H1 (cell line): ENCODE results near the gene RPS6KL1. TPM values are rescaled to one million over a fixed set of nuclear protein-coding genes. Genes with fewer than 3 reads are reported as not detected.
A peak's percentile ranks its signal among the peaks of the same experiment; 100 is the strongest.

Experiments used
- CTCF ChIA-PET: fragments of 300-600 bp; sonication (Branson Sonifier 250); formaldehyde crosslinking; loops from one replicate; lab custom pipeline; 2021; ENCODE audit not compliant: partially characterized antibody; lab: Charles Lee
- POLR2A ChIA-PET: fragments of 300-600 bp; sonication (Branson Sonifier 250); formaldehyde crosslinking; loops from one replicate; lab custom pipeline; 2021; ENCODE audit warnings: inconsistent platforms; ENCODE audit not compliant: partially characterized antibody; lab: Charles Lee
- DNase-seq, 2 experiments: peaks; one replicate each; pipeline versions ENCODE4 v3.0.0 to v3.0.0-alpha.2; 2010 to 2022; ENCODE audit warnings: low spot score in 2 of 2, low read depth in 1 of 2, mixed read lengths in 1 of 2
- FAIRE-seq: peaks from 2 replicates; lab custom pipeline; 2011; peaks lifted over from hg19 to GRCh38; lab: Jason Lieb, UNC
- H2AFZ ChIP-seq: 2 replicates; pipeline ENCODE4 v1.8.1; 2012; ENCODE audit warnings: low read length, inconsistent platforms
- H2AK5ac ChIP-seq: 2 replicates; pipeline ENCODE4 v1.6.1; 2013; ENCODE audit warnings: low read depth, low read length
- H2BK120ac ChIP-seq: replicated peaks from 2 replicates; pipeline ENCODE3; 2013; ENCODE audit warnings: low read depth, low read length, inconsistent platforms
- H2BK12ac ChIP-seq: 2 replicates; pipeline ENCODE4 v1.6.1; 2013; ENCODE audit warnings: low read depth, low read length
- H2BK15ac ChIP-seq: 2 replicates; pipeline ENCODE4 v1.6.1; 2013; ENCODE audit warnings: low read length
- H2BK20ac ChIP-seq: 2 replicates; pipeline ENCODE4 v1.6.1; 2013; ENCODE audit warnings: low read length
- H2BK5ac ChIP-seq: 2 replicates; pipeline ENCODE4 v1.6.1; 2013; ENCODE audit warnings: low read depth, low read length
- H3K14ac ChIP-seq: 2 replicates; pipeline ENCODE4 v1.6.1; 2013; ENCODE audit warnings: inconsistent platforms; ENCODE audit not compliant: insufficient read length
- H3K18ac ChIP-seq: 2 replicates; pipeline ENCODE4 v1.6.1; 2013; ENCODE audit warnings: low read length; ENCODE audit errors: extremely low read depth
- H3K23ac ChIP-seq: 2 replicates; pipeline ENCODE4 v1.6.1; 2013; ENCODE audit warnings: inconsistent platforms; ENCODE audit not compliant: insufficient read length
- H3K23me2 ChIP-seq: 2 replicates; pipeline ENCODE4 v1.6.1; 2013; ENCODE audit warnings: low read depth, low read length
- H3K27ac ChIP-seq: 2 replicates; pipeline ENCODE4 v1.6.1; 2011; ENCODE audit warnings: low read depth, low read length, inconsistent platforms
- H3K27me3 ChIP-seq, 4 experiments: replicated peaks in 1 of 4; 1 replicate in 1 of 4; 2 replicates in 3 of 4; pipeline versions ENCODE4 v1.6.1 to v1.8.1; 2011 to 2013; ENCODE audit warnings: low read length in 3 of 4, mild to moderate bottlenecking in 3 of 4, inconsistent platforms in 2 of 4, mixed read lengths in 2 of 4, moderate library complexity in 1 of 4; ENCODE audit not compliant: control insufficient read depth in 3 of 4, insufficient read depth in 3 of 4; ENCODE audit errors: extremely low read depth in 1 of 4
- H3K36me3 ChIP-seq, 4 experiments: 2 replicates each; pipeline versions ENCODE4 v1.6.1 to v1.8.1; 2011 to 2013; ENCODE audit warnings: mild to moderate bottlenecking in 4 of 4, low read length in 3 of 4, moderate library complexity in 2 of 4, control low read depth in 1 of 4, inconsistent platforms in 1 of 4; ENCODE audit not compliant: insufficient read depth in 4 of 4, control insufficient read depth in 2 of 4
- H3K4ac ChIP-seq: replicated peaks from 2 replicates; pipeline ENCODE3; 2013; ENCODE audit warnings: low read length, low read depth, mixed read lengths, inconsistent platforms; ENCODE audit not compliant: insufficient read length
- H3K4me1 ChIP-seq, 4 experiments: replicated peaks in 1 of 4; 1 replicate in 1 of 4; 2 replicates in 3 of 4; pipeline versions ENCODE4 v1.6.1 to v1.8.1; 2011 to 2013; ENCODE audit warnings: low read length in 3 of 4, inconsistent platforms in 2 of 4, mixed read lengths in 1 of 4; ENCODE audit not compliant: insufficient read depth in 4 of 4, control insufficient read depth in 3 of 4
- H3K4me2 ChIP-seq, 2 experiments: 2 replicates each; pipeline versions ENCODE4 v1.6.1 to v1.8.1; 2011 to 2013; ENCODE audit warnings: low read depth in 2 of 2, low read length in 2 of 2, control low read depth in 1 of 2, inconsistent platforms in 1 of 2, mild to moderate bottlenecking in 1 of 2; ENCODE audit not compliant: insufficient read depth in 1 of 2
- H3K4me3 ChIP-seq, 4 experiments: fragments of 200-600, 300-600 bp in 1 of 4; sonication (generic), shearing (Covaris generic), sonication (Bioruptor Twin) in 1 of 4; 2 replicates each; pipeline versions ENCODE4 v1.5.1 to v1.8.1; 2011 to 2016; ENCODE audit warnings: low read length in 4 of 4, low read depth in 3 of 4, control low read depth in 2 of 4, inconsistent platforms in 2 of 4, mild to moderate bottlenecking in 2 of 4, mixed read lengths in 1 of 4, moderate library complexity in 1 of 4; ENCODE audit not compliant: insufficient read depth in 2 of 4; ENCODE audit errors: extremely low read depth in 1 of 4
- H3K56ac ChIP-seq: replicated peaks from 2 replicates; pipeline ENCODE3; 2013; ENCODE audit warnings: low read depth, mild to moderate bottlenecking, mixed read lengths, low read length, inconsistent platforms; ENCODE audit not compliant: insufficient read length
- H3K79me1 ChIP-seq: 2 replicates; pipeline ENCODE4 v1.6.1; 2013; ENCODE audit warnings: low read depth, low read length, control low read depth
- H3K79me2 ChIP-seq, 2 experiments: 2 replicates each; pipeline versions ENCODE4 v1.6.1 to v1.8.1; 2012 to 2013; ENCODE audit warnings: low read length in 2 of 2, mild to moderate bottlenecking in 2 of 2, inconsistent platforms in 1 of 2; ENCODE audit not compliant: insufficient read depth in 2 of 2, control insufficient read depth in 1 of 2
- H3K9ac ChIP-seq, 4 experiments: replicated peaks in 1 of 4; 1 replicate in 1 of 4; 2 replicates in 3 of 4; pipeline versions ENCODE4 v1.6.1 to v1.8.1; 2011 to 2013; ENCODE audit warnings: low read depth in 3 of 4, low read length in 3 of 4, control low read depth in 2 of 4, mild to moderate bottlenecking in 2 of 4, moderate library complexity in 2 of 4, inconsistent platforms in 1 of 4; ENCODE audit errors: extremely low read depth in 1 of 4
- H3K9me3 ChIP-seq, 2 experiments: 2 replicates each; pipeline versions ENCODE4 v1.6.1 to v1.8.1; 2012 to 2013; ENCODE audit warnings: mild to moderate bottlenecking in 2 of 2, moderate library complexity in 2 of 2, control low read depth in 1 of 2, inconsistent platforms in 1 of 2, low read depth in 1 of 2, low read length in 1 of 2, mixed read lengths in 1 of 2; ENCODE audit not compliant: insufficient read depth in 2 of 2
- H4K20me1 ChIP-seq, 2 experiments: replicated peaks in 1 of 2; 2 replicates each; pipeline versions ENCODE3 to v1.8.1; 2011 to 2013; ENCODE audit warnings: inconsistent platforms in 2 of 2, low read length in 2 of 2, mild to moderate bottlenecking in 1 of 2; ENCODE audit not compliant: insufficient read depth in 2 of 2, control insufficient read depth in 1 of 2
- H4K5ac ChIP-seq: 2 replicates; pipeline ENCODE4 v1.6.1; 2013; ENCODE audit warnings: low read length, low read depth, mixed read lengths, inconsistent platforms; ENCODE audit not compliant: insufficient read length
- H4K8ac ChIP-seq: 2 replicates; pipeline ENCODE4 v1.8.0; 2013; ENCODE audit warnings: mild to moderate bottlenecking, moderate library complexity, low read length, inconsistent platforms; ENCODE audit not compliant: insufficient read depth; ENCODE audit errors: extremely low read depth
- H4K91ac ChIP-seq: replicated peaks from 2 replicates; pipeline ENCODE3; 2013; ENCODE audit warnings: low read length, mixed read lengths, inconsistent platforms; ENCODE audit not compliant: insufficient read length
- CREB1 ChIP-seq: IDR thresholded peaks from 2 replicates; pipeline ENCODE4 v1.6.1; 2012; ENCODE audit warnings: inconsistent platforms
- GABPA ChIP-seq: IDR thresholded peaks from 2 replicates; pipeline ENCODE4 v1.6.1; 2011; ENCODE audit warnings: mild to moderate bottlenecking, low read length, moderate library complexity, borderline replicate concordance; ENCODE audit not compliant: insufficient read depth
- HDAC2 ChIP-seq, 2 experiments: fragments of 300-600 bp in 1 of 2; sonication (generic) in 1 of 2; IDR thresholded peaks; 2 replicates each; pipeline ENCODE4 v1.6.1; 2011 to 2012; ENCODE audit warnings: low read depth in 2 of 2, low read length in 2 of 2, mild to moderate bottlenecking in 2 of 2, moderate library complexity in 2 of 2, borderline replicate concordance in 1 of 2, inconsistent platforms in 1 of 2
- JUN ChIP-seq: IDR thresholded peaks from 2 replicates; pipeline ENCODE4 v1.6.1; 2011; ENCODE audit warnings: low read depth, mild to moderate bottlenecking, improper control_type of control experiment, low read length
- PHF8 ChIP-seq: fragments of 200-600 bp; sonication (generic); conservative IDR thresholded peaks from 2 replicates; pipeline ENCODE4 v1.7.1; 2012; ENCODE audit warnings: low read depth, mild to moderate bottlenecking, inconsistent platforms, low read length, moderate library complexity
- SAP30 ChIP-seq: fragments of 300-600 bp; sonication (generic); IDR thresholded peaks from 2 replicates; pipeline ENCODE4 v1.7.1; 2012; ENCODE audit warnings: low read length, moderate library complexity, mild to moderate bottlenecking, inconsistent platforms; ENCODE audit not compliant: insufficient read depth, insufficient replicate concordance
- SIX5 ChIP-seq: IDR thresholded peaks from 2 replicates; pipeline ENCODE4 v1.6.1; 2011; ENCODE audit warnings: mild to moderate bottlenecking, low read depth, low read length
- SP2 ChIP-seq: IDR thresholded peaks from 2 replicates; pipeline ENCODE4 v1.6.1; 2012; ENCODE audit warnings: mild to moderate bottlenecking, low read length, inconsistent platforms
- whole genome bisulfite sequencing, 2 experiments: shearing (Covaris generic) in 1 of 2; methylation state at CpG; one replicate each; pipeline versions ENCODE4 v1.1.6 to v1.1.7; 2013 to 2015; ENCODE audit warnings: low lambda C conversion rate in 2 of 2, mixed read lengths in 2 of 2, inconsistent platforms in 1 of 2, low coverage in 1 of 2, missing lambda C conversion rate in 1 of 2; ENCODE audit not compliant: insufficient replicate concordance in 2 of 2, insufficient coverage in 1 of 2, insufficient read length in 1 of 2; ENCODE audit errors: extremely low coverage in 1 of 2, missing lambda C conversion rate in 1 of 2; 5-methylcytosine and 5-hydroxymethylcytosine counted together
- polyA plus RNA-seq, 7 experiments: library from polyadenylated mRNA; depleted of rRNA in 3 of 7; stranded (reverse) in 5 of 7; unstranded in 2 of 7; fragments of >200 nt in 5 of 7; fragments of 200-250 nt in 2 of 7; gene quantifications; 1 replicate in 5 of 7; 2 replicates in 1 of 7; 4 replicates in 1 of 7; pipeline versions ENCODE4 v1.2.1 to v1.2.3, GENCODE V29; 2011 to 2013; ENCODE audit warnings: missing spikeins in 2 of 7, mixed read lengths in 2 of 7
- total RNA-seq: library from RNA; stranded (reverse); fragmentation: NEBNext Ultra II Directional; extraction: Animal tissue kit (Norgen Biotek cat#: 25700); gene quantifications from 2 replicates; pipeline ENCODE4 v1.2.1, GENCODE V29; 2021
- TF ChIP-seq, protein P1 (sequence below): IDR thresholded peaks from 2 replicates; pipeline ENCODE4 v1.6.1; 2011; ENCODE audit warnings: low read length, improper control_type of control experiment

RPS6KL1 gene
- total and polyA plus RNA-seq, 2 of the 8 experiments (the other 6 are each of a cell fraction or from before 2014, with no cell fraction given) = 9.8 to 13.8 TPM

DNA sequence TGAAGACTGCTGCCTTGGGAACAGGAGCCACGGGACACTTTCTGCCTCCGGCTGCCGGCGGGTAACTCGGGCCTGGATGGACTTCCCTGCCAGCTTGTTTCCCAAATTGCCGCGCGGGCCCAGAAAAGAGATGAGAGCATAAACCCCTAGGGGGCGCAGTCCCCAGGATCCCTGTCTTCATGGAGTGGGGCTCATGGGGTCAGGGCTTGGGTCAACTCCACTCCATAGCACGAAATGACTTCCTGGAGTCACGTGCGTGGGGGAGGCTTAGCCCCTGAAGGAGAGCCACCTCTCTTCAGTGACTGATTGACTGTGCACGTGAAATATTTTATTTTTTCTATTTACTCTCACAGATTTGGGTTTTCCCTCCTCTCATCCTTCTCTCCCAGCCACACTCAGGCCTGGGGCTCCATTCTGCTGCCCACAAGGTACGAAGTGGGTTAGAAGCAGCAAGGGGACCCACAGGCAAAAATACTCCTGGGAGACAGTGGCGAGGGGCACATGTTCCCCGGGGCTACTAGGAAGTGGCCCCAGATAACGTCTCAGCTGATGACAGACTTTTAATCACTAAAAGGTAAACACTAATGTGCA, 22.3 kb upstream of the RPS6KL1 start:
- Histone ChIP-seq H2BK15ac (0 out of 2 replicates have a peak overlapping the region, but pooled peaks have one; percentile 72), H3K14ac (no peak overlapping the region), H2BK12ac (no peak overlapping the region), H3K9ac (no peak overlapping the region), H3K79me2 (no peaks in the 10 kb centered on the region), H3K9me3 (no peaks in the 10 kb centered on the region), H2BK120ac (no peak overlapping the region), H2AFZ (no peak overlapping the region), H4K20me1 (no peaks in the 10 kb centered on the region), H3K79me1 (no peaks in the 10 kb centered on the region), H3K56ac (no peak overlapping the region), H3K4me3 (no peak overlapping the region), H3K18ac (no peak overlapping the region), H3K27ac (no peak overlapping the region), H3K4me2 (no peak overlapping the region), H2BK20ac (no peak overlapping the region), H2BK5ac (no peak overlapping the region), H3K36me3 (no peaks in the 10 kb centered on the region), H3K27me3 (no peaks in the 10 kb centered on the region), H2AK5ac (no peak overlapping the region), H4K5ac (no peak overlapping the region), H3K23me2 (no peaks in the 10 kb centered on the region), H3K4me1 (peaks cover 0 to 6% (median 2%) of the 10 kb centered on the region in 4 experiments; a peak in 3 of 7 replicates), H4K91ac (no peak overlapping the region), H3K23ac (no peak overlapping the region), H4K8ac (no peak overlapping the region), H3K4ac (no peak overlapping the region)
- no peak for FAIRE-seq
- CTCF ChIA-PET = interaction anchor here (0.6 to 11.9 kb wide), 58 partner anchors 9 to 372 kb away, joined by 3 to 146 read pairs (median 5); partner anchors contain the start of genes ACYP1, EIF2B2, PGF and RPS6KL1
- peak; percentile 57 to 93 for DNase-seq
- POLR2A ChIA-PET = interaction anchor here (0.6 to 1.8 kb wide), 10 partner anchors 10 to 143 kb away, joined by 3 to 6 read pairs (median 4); partner anchors contain the start of genes PGF and RPS6KL1
- WGBS, 2 experiments = 63% methylated on average over 17 of the region's 17 CpGs; no CpG with 5 or more reads in 1 of the 2 experiments
- no peak for TF ChIP-seq JUN
- TF ChIP-seq HDAC2 (IDR thresholded peaks at IDR 0.05; ENCODE audit: borderline replicate concordance in 1 of 2, low read depth in 2 of 2, low read length in 2 of 2) = no peak
- TF ChIP-seq SAP30 = no peak
- no peak for TF ChIP-seq GABPA
- no peak for TF ChIP-seq SIX5
- TF ChIP-seq SP2 = no peak
- TF ChIP-seq PHF8 = no peak
- TF ChIP-seq CREB1 = no peak
- TF ChIP-seq, protein P1, sequence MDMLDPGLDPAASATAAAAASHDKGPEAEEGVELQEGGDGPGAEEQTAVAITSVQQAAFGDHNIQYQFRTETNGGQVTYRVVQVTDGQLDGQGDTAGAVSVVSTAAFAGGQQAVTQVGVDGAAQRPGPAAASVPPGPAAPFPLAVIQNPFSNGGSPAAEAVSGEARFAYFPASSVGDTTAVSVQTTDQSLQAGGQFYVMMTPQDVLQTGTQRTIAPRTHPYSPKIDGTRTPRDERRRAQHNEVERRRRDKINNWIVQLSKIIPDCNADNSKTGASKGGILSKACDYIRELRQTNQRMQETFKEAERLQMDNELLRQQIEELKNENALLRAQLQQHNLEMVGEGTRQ = no peak
